ENCODE measurements around the gene SRP54.
"Not testable (repeated sequence)": the region's sequence is repeated elsewhere in the genome, so short reads cannot be mapped to it uniquely, and the experiment has no call there.

SRP54 gene

DNA sequence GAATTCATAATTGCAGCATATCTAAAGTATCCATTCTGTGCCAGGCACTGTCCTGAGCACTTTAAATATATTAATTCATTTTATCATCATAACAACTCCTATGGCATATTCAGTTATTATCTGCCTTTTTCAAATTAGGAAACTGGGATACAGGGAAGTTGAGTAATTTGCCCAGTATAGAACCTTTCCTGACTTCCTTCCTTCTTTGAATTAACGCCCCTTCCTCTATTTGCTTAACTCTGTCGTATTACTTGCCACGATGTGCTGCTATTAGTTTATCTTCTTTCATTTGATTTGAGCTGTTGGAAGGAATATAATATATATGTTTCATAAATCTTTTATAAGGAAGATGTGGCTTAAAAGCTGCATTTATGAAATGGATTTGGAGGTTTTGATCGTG, 37.9 kb downstream of the SRP54 start:
- H3K4me3 ChIP-seq (replicated peaks in 1 of 2; ENCODE audit: low read depth in 2 of 2, low read length in 2 of 2) = no peak overlapping the region
- TF ChIP-seq, protein P1, sequence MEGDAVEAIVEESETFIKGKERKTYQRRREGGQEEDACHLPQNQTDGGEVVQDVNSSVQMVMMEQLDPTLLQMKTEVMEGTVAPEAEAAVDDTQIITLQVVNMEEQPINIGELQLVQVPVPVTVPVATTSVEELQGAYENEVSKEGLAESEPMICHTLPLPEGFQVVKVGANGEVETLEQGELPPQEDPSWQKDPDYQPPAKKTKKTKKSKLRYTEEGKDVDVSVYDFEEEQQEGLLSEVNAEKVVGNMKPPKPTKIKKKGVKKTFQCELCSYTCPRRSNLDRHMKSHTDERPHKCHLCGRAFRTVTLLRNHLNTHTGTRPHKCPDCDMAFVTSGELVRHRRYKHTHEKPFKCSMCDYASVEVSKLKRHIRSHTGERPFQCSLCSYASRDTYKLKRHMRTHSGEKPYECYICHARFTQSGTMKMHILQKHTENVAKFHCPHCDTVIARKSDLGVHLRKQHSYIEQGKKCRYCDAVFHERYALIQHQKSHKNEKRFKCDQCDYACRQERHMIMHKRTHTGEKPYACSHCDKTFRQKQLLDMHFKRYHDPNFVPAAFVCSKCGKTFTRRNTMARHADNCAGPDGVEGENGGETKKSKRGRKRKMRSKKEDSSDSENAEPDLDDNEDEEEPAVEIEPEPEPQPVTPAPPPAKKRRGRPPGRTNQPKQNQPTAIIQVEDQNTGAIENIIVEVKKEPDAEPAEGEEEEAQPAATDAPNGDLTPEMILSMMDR (IDR thresholded peaks at IDR 0.05; ENCODE audit: low read depth, low read length) = no peak
- DNase-seq (ENCODE audit: low read depth in 2 of 2) = no peak

DNA sequence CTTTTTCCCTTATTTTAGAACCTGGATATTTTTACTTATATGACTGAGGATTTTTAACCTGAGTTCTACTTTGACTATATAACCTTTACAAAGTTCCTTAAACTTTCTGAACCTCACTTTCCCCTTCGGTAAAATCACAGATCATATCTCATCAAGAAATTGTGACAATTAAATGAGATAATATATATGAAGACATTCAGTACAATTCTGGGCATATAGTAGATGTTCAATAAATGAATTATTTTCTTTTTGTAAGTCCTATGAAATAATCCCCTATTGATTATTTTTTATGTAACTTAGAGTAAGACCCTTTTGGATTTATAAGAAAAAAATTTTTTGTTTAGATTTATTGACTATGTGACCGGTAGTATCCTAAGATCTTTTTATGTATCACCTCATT, 45.6 kb downstream of the SRP54 start:
- no peak overlapping the region for H3K4me3 ChIP-seq (replicated peaks in 1 of 2; ENCODE audit: low read depth in 2 of 2, low read length in 2 of 2)
- TF ChIP-seq, protein P1 (IDR thresholded peaks at IDR 0.05; ENCODE audit: low read depth, low read length) = no peak
- DNase-seq (ENCODE audit: low read depth in 2 of 2) = no peak

DNA sequence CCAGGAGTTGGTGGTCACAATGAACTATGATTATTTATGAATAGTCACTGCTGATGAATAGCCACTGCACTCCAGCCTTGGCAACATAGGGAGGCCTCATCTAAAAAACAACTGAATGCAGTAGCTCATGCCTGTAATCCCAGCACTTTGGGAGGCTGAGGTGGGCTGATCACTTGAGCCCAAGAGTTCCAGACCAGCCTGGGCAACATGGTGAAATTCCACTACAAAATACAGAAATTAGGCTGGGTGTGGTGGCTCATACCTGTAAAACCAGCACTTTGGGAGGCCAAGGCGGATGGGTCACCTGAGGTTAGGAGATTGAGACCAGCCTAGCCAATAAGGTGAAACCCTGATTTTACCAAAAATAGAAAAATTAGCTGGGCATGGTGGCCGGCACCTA, 49.8 kb downstream of the SRP54 start:
- no peak for DNase-seq (ENCODE audit: low read depth in 2 of 2)
- TF ChIP-seq, protein P1 (IDR thresholded peaks at IDR 0.05; ENCODE audit: low read depth, low read length) = no peak

DNA sequence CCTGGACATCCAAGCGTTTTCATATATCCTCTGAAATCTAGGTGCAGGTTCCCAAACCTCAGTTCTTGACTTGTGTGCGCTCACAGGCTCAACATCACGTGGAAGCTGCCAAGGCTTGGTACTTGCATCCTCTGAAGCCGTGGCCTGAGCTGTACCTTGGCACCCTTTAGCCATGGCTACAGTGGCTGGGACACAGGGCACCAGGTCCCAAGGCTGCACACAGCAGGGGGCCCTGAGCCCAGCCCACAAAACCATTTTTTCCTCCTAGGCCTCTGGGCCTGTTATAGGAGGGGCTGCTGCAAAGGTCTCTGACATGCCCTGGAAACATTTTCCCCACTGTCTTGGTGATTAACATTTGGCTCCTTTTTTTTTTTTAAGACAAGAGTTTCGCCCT, 51.6 kb downstream of the SRP54 start:
- no peak for DNase-seq (ENCODE audit: low read depth in 2 of 2)
- TF ChIP-seq, protein P1 (IDR thresholded peaks at IDR 0.05; ENCODE audit: low read depth, low read length) = no peak
- H3K4me3 ChIP-seq (replicated peaks in 1 of 2; ENCODE audit: low read depth in 2 of 2, low read length in 2 of 2) = no peak overlapping the region

More for the DNA sequence above, 49.8 kb downstream of the SRP54 start:
- H3K4me3 ChIP-seq (replicated peaks in 1 of 2; ENCODE audit: low read depth in 2 of 2, low read length in 2 of 2) = no peak overlapping the region

DNA sequence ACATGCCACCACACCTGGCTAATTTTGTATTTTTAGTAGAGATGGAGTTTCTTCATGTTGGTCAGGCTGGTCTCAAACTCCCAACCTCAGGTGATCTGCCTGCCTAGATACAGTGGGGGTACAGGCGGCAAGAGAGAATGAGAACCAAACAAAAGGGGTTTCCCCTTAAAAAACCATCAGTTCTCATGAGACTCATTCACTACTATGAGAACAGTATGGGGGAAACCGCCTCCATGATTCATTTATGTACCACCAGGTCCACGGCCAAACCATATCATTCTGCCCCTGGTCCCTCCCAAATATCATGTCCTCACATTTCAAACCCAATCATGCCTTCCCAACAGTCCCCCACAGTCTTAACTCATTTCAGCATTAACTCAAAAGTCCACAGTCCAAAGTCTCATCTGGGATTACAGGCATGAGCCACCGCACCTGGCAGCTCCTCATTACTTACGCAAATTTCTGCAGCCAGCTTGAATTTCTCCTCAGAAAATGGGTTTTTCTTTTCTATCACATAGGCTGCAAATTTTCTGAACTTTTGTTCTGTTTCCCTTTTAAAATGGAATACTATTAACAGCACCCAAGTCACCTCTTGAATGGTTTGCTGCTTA, 52.3 kb downstream of the SRP54 start:
- H3K4me3 ChIP-seq (replicated peaks in 1 of 2; ENCODE audit: low read depth in 2 of 2, low read length in 2 of 2); DNase-seq (ENCODE audit: low read depth in 2 of 2): not testable (repeated sequence)

DNA sequence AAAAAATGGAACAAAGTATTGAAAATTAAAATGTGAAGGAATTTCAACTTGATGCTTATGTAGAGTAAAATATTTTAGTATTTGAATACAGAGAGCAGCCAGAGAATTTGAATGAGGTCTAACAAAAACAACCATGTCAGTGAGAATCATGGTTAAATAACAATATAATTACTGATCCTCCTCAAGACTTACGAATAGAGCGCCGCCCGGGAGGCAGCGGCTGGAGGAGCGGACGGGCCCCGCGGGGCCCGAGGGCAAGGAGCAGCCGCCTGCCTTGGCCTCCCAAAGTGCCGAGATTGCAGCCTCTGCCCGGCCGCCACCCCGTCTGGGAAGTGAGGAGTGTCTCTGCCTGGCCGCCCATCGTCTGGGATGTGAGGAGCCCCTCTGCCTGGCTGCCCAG, 55.5 kb downstream of the SRP54 start:
- H3K4me3 ChIP-seq (replicated peaks in 1 of 2; ENCODE audit: low read depth in 2 of 2, low read length in 2 of 2); DNase-seq (ENCODE audit: low read depth in 2 of 2): not testable (repeated sequence)

DNA sequence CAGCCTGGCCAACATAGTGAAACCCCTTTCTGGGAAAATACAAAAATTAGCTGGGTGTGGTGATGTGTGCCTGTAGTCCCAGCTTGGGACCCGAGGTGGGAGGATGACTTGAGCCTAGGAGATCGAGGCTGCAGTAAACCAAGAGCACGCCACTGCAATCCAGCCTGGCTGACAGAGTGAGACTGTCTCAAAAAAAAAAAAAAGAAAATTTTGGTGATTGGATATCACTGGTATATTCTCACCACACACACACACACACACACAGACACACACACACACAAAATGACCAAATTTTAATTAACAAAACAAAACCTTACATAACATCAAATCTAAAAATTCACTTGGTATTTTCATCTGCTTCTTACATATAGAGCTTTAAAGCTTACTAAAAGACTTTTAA, 59.8 kb downstream of the SRP54 start:
- H3K4me3 ChIP-seq (replicated peaks in 1 of 2; ENCODE audit: low read depth in 2 of 2, low read length in 2 of 2) = no peak overlapping the region
- TF ChIP-seq, protein P1 (IDR thresholded peaks at IDR 0.05; ENCODE audit: low read depth, low read length) = no peak
- no peak for DNase-seq (ENCODE audit: low read depth in 2 of 2)

DNA sequence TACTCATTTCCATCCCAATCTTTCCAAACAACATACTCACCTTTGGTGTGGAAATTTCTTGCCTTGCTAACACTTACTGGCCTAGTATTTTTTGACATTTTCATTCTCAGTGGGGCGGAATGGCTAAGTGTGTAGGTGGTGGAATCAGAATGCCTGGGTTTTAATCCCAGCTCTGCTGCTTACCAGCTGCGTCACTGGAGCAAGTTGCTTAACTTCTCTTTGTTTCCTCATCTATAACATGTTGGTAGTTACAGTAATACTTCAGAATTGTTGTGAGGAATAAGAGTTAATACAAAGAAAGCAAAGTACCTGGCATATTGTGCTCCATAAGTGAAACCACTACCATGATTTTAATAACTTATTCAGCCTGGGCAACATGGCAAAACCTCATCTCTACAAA, 60.3 kb downstream of the SRP54 start:
- DNase-seq (ENCODE audit: low read depth in 2 of 2) = no peak
- no peak overlapping the region for H3K4me3 ChIP-seq (replicated peaks in 1 of 2; ENCODE audit: low read depth in 2 of 2, low read length in 2 of 2)
- TF ChIP-seq, protein P1 (IDR thresholded peaks at IDR 0.05; ENCODE audit: low read depth, low read length) = no peak

Measured in cardiac fibroblast (primary cell).